Measurements from ENCODE around the gene PTBP1.

PTBP1 gene

DNA sequence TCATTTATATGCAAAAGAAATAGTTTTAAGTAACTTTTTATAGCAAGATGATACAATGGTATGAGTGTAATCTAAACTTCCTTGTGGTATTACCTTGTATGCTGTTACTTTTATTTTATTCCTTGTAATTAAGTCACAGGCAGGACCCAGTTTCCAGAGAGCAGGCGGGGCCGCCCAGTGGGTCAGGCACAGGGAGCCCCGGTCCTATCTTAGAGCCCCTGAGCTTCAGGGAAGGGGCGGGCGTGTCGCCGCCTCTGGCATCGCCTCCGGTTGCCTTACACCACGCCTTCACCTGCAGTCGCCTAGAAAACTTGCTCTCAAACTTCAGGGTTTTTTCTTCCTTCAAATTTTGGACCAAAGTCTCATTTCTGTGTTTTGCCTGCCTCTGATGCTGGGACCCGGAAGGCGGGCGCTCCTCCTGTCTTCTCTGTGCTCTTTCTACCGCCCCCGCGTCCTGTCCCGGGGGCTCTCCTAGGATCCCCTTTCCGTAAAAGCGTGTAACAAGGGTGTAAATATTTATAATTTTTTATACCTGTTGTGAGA, 14.3 kb downstream of the PTBP1 start:
- DNase-seq (ENCODE audit: low read depth, low spot score), result no peak
- TF ChIP-seq, protein P1, sequence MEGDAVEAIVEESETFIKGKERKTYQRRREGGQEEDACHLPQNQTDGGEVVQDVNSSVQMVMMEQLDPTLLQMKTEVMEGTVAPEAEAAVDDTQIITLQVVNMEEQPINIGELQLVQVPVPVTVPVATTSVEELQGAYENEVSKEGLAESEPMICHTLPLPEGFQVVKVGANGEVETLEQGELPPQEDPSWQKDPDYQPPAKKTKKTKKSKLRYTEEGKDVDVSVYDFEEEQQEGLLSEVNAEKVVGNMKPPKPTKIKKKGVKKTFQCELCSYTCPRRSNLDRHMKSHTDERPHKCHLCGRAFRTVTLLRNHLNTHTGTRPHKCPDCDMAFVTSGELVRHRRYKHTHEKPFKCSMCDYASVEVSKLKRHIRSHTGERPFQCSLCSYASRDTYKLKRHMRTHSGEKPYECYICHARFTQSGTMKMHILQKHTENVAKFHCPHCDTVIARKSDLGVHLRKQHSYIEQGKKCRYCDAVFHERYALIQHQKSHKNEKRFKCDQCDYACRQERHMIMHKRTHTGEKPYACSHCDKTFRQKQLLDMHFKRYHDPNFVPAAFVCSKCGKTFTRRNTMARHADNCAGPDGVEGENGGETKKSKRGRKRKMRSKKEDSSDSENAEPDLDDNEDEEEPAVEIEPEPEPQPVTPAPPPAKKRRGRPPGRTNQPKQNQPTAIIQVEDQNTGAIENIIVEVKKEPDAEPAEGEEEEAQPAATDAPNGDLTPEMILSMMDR (IDR thresholded peaks at IDR 0.05; ENCODE audit: insufficient read depth, low read length, missing control alignments), result no peak
- CTCF ChIA-PET, result interaction anchor here (1.3 kb wide), 1 partner anchor 12 kb away, joined by 3 read pairs; no protein-coding TSS in a partner anchor
- POLR2A ChIA-PET, result no interaction called here
- no peak overlapping the region for H3K4me3 ChIP-seq (ENCODE audit: low read depth, low read length)

DNA sequence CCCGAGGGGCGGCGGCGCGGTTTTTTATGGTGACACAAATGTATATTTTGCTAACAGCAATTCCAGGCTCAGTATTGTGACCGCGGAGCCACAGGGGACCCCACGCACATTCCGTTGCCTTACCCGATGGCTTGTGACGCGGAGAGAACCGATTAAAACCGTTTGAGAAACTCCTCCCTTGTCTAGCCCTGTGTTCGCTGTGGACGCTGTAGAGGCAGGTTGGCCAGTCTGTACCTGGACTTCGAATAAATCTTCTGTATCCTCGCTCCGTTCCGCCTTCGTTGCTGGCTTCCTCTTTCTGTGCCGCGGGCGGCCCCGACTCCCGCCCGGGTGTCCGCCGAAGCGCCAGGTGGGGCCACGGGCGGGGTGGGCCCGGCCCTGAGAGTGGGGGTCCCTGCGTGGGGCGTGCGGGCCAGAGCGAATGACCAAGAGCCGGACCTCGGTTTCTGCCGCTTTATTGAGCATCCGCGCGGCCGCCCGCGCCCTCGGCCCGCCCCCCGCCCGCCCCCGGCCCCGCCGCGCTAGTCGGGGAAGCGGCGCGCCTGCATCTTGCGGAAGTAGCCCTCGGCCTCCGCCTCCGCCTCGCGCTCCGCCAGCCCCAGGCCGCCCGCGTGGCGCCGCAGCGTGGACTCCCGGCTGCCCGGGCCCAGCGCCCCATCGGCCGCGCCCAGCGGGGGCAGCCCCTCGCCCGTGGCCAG, 14.9 kb downstream of the PTBP1 start:
- TF ChIP-seq, protein P1 (IDR thresholded peaks at IDR 0.05; ENCODE audit: insufficient read depth, low read length, missing control alignments), result no peak
- POLR2A ChIA-PET, result no interaction called here
- CTCF ChIA-PET, result interaction anchor here (1.3 kb wide), 1 partner anchor 13 kb away, joined by 3 read pairs; no protein-coding TSS in a partner anchor
- no peak for DNase-seq (ENCODE audit: low read depth, low spot score)
- no peak overlapping the region for H3K4me3 ChIP-seq (ENCODE audit: low read depth, low read length)

DNA sequence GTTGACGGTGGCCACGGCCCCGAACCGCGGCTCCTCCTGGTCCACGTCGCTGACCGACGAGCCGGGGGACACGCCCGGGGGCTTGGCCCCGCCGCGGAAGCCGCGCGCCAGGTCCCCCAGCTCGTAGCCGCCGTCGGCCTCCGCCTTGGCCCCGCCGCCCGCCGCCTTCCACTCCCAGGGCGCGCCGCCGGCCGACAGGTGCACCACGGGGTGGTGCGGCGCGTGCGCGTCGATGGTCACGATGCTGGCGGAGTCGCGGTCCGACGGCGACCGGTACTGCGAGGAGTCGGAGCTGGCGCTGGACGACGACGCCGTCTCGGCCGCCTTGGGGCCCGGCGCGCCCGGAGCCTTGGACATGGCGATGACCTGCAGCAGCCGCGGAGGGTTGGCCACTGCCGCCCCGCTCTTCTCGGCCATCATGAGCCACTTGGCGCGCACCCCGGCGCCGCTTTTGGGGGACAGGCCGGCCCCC, 15.5 kb downstream of the PTBP1 start:
- CTCF ChIA-PET, result no interaction called here
- DNase-seq (ENCODE audit: low read depth, low spot score), result no peak
- TF ChIP-seq, protein P1 (IDR thresholded peaks at IDR 0.05; ENCODE audit: insufficient read depth, low read length, missing control alignments), result no peak
- H3K4me3 ChIP-seq (ENCODE audit: low read depth, low read length), result no peak overlapping the region
- POLR2A ChIA-PET, result no interaction called here

DNA sequence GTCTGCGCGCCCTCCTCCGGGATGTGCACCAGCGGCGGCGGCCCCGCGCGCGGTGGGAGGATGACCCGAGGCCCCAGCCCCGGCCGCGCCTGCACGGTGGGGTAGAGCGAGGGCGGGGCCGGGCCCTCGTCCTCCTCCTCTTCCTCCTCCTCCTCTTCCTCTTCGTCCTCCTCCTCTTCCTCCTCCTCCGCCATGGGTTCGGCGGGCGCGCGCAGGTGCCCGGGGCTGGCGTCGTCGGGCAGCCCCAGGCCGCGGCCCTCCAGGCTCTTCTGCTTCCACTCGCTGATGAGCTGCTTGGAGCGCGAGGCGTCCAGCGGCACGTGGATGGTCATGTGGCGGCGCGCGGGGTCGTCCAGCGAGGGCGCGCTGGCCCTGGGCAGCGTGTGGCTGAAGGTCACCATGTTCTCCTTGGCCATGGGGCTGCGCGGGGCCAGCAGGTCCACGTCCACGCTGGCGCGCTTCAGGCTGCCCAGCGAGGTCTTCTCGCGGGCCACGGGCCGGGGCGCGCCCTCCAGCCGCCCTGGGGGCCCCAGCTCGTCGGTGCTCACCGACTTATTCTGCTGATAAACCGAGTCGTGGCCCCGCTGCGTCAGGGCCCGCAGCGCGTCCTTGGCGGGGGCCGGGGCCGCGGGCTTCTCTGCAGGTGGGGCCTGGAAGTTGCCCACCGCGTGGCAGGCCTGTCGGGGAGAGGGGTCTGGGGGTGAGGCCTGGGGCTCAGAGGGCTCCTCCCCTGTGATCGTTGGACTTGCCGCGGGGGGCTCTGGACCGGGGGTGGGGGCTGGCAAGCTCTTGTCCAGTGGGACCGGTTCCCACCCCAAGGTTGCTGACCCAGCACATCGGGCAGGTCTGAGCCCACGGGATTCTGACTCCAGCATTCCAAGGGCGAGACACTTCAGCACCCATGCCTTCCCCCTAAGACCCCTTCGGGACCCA, 16.2 kb downstream of the PTBP1 start:
- CTCF ChIA-PET, result no interaction called here
- H3K4me3 ChIP-seq (ENCODE audit: low read depth, low read length), result no peak overlapping the region
- POLR2A ChIA-PET, result no interaction called here
- no peak for DNase-seq (ENCODE audit: low read depth, low spot score)
- TF ChIP-seq, protein P1 (IDR thresholded peaks at IDR 0.05; ENCODE audit: insufficient read depth, low read length, missing control alignments), result no peak

DNA sequence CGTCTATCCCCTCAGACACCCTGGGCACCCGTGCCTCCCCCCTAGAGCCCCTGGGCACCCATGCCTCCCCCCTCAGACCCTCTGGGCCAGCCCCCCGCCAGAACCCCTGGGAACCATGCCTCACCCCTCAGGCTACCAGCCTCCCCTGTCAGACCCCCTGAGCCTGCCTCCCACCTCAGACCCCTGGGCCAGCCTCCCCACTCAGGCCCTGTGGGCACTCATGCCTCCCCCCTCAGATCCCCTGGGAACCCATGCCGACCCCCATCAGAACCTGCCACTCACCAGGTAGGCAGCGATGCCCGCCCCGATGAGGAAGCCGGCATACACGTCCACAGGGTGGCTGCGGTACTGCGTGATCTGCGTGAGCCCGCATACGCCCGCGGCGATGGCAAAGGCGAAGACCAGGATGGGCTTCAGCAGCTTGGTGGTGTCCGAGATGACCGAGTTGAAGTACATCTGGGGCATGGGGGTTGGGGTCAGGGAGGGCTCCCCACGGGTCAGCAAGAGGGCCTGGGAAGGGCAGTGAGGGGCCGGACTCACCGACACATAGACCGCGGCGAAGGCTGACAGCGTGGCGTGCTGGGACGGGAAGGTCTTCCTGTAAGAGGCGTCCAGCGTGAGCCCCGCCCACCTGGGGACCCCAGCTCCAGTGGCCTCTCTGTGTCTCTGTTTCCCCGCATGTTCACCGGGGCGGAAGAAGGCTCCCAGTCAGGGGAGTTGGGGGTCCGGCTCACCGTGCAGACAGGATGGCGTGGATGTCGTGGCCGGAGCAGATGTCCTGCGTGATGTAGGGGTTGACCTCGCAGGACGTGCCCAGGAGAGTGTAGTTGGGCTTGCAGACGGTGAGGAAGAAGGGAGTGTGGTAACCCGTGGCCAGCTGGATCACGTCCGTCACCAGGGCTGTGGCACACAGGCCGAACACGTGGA, 17.2 kb downstream of the PTBP1 start:
- CTCF ChIA-PET, result interaction anchor here (1.0 kb wide), 1 partner anchor 42 kb away, joined by 4 read pairs; no protein-coding TSS in a partner anchor
- TF ChIP-seq, protein P1 (IDR thresholded peaks at IDR 0.05; ENCODE audit: insufficient read depth, low read length, missing control alignments), result no peak

More for the DNA sequence above, 17.2 kb downstream of the PTBP1 start:
- H3K4me3 ChIP-seq (ENCODE audit: low read depth, low read length), result no peak overlapping the region
- POLR2A ChIA-PET, result no interaction called here
- no peak for DNase-seq (ENCODE audit: low read depth, low spot score)
